22Rv1 (cell line): Measurements from ENCODE around the gene ATE1.

Experiments used
- H3K27ac ChIP-seq: fragments of 450-650 bp; 2 replicates; pipeline ENCODE4 v1.5.1; 2017
- ZFX ChIP-seq: fragments of 450-650 bp; IDR thresholded peaks from 2 replicates; pipeline ENCODE4 v1.6.1; 2017; ENCODE audit warnings: antibody characterized with exemption, borderline replicate concordance
- TF ChIP-seq, protein P1 (sequence below): fragments of 450-650 bp; IDR thresholded peaks from 2 replicates; pipeline ENCODE4 v1.5.1; 2017; ENCODE audit warnings: mild to moderate bottlenecking

Gene ATE1

DNA sequence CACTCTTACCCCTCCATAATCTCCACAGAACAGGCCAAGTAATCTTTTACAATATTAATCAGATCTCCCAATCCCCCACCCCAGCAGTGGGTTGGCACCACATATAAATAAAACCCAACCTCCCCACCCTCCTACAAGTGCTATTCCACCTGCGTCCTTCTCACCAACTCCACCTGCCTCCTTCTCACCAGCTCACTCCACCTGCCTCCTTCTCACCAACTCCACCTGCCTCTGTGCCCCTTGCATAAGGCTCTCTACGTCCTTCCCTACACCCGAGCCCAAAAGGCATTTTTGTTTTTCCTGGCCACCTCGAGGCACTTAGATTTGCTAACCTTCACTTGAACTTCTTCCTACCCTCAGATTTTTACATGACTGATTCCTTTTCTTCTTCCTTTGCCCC lies 89.7 kb downstream of the ATE1 start:
- H3K27ac ChIP-seq, result no peak overlapping the region
- TF ChIP-seq ZFX, result no peak
- TF ChIP-seq, protein P1, sequence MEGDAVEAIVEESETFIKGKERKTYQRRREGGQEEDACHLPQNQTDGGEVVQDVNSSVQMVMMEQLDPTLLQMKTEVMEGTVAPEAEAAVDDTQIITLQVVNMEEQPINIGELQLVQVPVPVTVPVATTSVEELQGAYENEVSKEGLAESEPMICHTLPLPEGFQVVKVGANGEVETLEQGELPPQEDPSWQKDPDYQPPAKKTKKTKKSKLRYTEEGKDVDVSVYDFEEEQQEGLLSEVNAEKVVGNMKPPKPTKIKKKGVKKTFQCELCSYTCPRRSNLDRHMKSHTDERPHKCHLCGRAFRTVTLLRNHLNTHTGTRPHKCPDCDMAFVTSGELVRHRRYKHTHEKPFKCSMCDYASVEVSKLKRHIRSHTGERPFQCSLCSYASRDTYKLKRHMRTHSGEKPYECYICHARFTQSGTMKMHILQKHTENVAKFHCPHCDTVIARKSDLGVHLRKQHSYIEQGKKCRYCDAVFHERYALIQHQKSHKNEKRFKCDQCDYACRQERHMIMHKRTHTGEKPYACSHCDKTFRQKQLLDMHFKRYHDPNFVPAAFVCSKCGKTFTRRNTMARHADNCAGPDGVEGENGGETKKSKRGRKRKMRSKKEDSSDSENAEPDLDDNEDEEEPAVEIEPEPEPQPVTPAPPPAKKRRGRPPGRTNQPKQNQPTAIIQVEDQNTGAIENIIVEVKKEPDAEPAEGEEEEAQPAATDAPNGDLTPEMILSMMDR, result no peak

DNA sequence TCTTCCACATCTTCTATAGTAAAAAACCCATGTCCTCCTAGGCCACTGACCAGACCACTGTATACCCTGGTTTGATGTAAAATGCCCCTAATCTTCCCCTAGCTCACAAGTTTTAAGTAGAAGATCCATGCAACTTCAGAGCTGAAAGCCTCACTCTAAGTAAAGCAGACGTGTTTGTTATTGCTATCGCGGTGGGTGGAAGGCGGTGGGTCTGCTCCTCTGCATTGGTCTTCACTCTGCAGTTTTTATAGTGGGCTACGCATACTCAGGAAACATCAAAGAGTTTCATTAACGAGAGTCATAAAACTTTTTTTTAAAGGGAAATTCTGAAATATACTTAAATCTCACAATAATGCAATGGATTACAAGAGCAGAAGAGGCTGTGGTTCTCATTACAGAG lies 91.7 kb downstream of the ATE1 start:
- no peak overlapping the region for H3K27ac ChIP-seq
- no peak for TF ChIP-seq ZFX

DNA sequence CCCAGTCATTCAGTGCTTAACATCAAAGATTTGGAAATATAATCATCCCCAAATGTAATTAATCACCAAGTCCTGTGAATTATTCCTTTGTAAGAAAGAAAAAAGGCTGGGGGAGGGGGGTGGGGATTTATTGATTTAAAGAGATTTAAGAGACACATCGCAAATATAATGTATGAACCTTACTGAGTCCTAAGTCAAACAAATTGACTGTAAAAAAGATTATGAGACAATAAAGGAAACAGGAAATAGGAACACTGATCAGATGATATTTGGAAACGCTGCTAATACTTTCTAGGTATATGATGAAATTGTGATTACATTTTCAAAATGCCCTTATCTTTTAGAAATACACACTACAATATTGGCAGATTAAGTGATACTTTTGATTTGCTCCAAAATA lies 92.5 kb downstream of the ATE1 start:
- H3K27ac ChIP-seq, result no peak overlapping the region
- no peak for TF ChIP-seq ZFX
- TF ChIP-seq, protein P1, result no peak

DNA sequence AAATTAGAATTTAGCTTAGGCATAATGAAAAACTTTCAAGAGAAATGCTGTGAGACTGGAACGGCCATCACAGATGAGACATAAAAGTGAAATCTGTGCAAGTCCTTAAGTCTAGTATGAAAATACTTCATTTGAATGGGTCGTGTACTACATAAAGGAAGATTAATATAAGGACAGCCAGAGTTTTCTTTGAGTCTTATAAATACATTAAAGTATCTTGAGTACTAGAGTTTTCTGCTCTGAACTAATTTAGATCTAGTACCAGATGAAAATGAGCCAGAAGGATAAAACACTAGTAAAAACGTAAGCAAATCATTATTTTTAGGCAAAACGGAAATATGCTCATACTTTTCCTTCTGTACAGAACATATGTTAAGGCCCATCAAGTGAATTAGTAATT lies 93.1 kb downstream of the ATE1 start:
- TF ChIP-seq ZFX, result no peak
- TF ChIP-seq, protein P1, result no peak

DNA sequence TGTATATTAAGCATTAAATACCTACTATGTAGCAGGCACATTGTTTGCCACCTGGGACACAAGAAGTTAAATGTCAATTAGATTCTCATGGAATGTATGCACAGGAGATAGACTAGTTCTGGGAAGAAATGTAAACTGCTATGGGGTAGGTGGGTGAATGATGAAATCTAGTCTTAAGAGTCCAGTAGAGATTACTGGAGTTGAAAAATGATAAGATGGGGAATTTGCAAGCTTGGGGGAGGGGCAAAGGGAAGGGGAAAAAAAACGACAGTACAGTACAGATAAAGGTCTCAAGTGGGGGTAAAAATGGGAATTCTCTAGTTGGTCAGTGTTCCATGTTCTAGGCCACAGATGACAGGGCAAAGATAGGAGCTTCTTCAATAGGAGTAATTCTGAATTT lies 94.4 kb downstream of the ATE1 start:
- TF ChIP-seq, protein P1, result no peak
- no peak for TF ChIP-seq ZFX
- H3K27ac ChIP-seq, result no peak overlapping the region

More for the DNA sequence above, 93.1 kb downstream of the ATE1 start:
- H3K27ac ChIP-seq, result no peak overlapping the region

DNA sequence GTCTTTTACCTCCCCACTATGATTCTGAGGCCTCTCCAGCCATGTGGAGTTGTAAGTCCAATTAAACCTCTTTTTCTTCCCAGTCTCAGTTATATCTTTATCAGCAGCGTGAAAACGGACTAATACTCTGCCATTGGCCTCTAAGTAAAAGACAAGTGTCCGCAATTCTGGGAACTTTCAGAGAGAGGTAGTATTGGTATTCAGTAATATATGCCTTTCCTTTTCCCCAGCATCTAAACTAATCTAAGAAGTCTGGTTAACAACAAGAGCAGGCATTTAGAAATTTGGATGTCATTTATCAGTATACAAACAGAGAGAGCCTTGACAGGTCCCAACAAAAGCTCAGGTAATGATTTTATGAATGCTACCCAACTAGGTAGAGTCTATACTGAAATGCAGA lies 95.2 kb downstream of the ATE1 start:
- H3K27ac ChIP-seq, result no peak overlapping the region

DNA sequence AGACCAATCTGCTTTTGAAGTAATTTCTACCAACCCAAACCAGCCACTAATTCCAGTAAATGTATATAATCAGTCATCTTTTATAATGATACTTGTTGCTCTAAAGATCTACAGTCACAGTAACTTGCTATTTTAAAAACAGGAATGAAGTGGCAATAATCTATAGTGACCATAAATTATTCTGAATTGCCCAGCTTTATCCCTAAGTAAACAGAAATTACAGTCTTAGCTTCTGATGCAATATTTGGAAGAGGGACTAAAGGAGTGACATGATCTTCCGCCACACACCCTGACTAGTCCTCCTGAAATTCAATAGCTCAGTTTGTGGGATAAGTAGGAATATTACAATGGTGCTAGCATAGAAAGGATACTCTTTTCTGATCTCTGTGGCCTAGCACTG lies 96.1 kb downstream of the ATE1 start:
- H3K27ac ChIP-seq, result no peak overlapping the region
- no peak for TF ChIP-seq ZFX
- TF ChIP-seq, protein P1, result no peak

More for the DNA sequence above, 95.2 kb downstream of the ATE1 start:
- TF ChIP-seq, protein P1, result no peak
- TF ChIP-seq ZFX, result no peak

DNA sequence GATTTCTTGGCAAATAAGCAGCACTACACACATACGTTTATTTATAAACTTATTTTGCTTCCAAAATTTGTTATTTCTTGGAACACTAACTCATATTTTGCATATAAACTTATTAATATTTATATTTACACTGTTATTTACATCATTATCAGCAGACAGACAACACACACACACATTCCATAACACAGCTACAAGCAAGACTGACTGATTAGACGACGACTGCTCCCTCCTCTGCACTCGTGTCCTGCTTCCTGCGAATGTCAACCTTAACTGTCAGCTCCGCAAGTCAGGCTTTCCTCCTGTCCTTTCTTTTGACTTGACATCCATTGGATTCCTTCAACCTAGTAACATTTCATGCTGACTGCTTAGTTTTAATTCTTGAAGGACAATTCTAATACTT lies 96.6 kb downstream of the ATE1 start:
- TF ChIP-seq, protein P1, result no peak
- TF ChIP-seq ZFX, result no peak
- H3K27ac ChIP-seq, result no peak overlapping the region
